GM12874 (cell line): ENCODE measurements around the gene CTAG1B.

Experiments
- TF ChIP-seq, protein P1 (sequence below): IDR thresholded peaks from 2 replicates; pipeline ENCODE4 v1.5.1; 2011; ENCODE audit warnings: low read depth, mild to moderate bottlenecking, control low read depth, low read length, moderate library complexity; ENCODE audit not compliant: insufficient read depth

CTAG1B gene

DNA sequence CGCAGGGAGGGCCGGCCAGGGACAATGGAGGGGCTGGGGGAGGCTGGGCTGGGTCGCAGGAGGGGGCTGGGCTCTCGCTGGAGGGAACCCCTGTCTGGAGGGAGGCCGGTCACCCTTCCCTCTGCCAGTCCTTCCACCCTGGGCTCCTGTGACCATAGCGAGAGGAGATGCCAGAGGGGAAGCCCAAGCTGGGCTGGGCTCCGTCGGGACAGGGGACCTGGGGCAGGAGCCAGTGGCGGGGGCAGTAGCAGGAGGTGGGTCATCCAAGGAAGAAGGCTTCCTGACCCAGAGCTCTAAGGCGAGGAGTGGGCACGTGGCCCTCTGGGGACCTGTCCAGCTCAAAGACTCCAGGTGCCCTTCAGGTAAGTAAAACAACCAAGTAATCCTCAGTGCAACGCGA, 16.9 kb downstream of the CTAG1B start:
- TF ChIP-seq, protein P1, sequence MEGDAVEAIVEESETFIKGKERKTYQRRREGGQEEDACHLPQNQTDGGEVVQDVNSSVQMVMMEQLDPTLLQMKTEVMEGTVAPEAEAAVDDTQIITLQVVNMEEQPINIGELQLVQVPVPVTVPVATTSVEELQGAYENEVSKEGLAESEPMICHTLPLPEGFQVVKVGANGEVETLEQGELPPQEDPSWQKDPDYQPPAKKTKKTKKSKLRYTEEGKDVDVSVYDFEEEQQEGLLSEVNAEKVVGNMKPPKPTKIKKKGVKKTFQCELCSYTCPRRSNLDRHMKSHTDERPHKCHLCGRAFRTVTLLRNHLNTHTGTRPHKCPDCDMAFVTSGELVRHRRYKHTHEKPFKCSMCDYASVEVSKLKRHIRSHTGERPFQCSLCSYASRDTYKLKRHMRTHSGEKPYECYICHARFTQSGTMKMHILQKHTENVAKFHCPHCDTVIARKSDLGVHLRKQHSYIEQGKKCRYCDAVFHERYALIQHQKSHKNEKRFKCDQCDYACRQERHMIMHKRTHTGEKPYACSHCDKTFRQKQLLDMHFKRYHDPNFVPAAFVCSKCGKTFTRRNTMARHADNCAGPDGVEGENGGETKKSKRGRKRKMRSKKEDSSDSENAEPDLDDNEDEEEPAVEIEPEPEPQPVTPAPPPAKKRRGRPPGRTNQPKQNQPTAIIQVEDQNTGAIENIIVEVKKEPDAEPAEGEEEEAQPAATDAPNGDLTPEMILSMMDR: no peak

DNA sequence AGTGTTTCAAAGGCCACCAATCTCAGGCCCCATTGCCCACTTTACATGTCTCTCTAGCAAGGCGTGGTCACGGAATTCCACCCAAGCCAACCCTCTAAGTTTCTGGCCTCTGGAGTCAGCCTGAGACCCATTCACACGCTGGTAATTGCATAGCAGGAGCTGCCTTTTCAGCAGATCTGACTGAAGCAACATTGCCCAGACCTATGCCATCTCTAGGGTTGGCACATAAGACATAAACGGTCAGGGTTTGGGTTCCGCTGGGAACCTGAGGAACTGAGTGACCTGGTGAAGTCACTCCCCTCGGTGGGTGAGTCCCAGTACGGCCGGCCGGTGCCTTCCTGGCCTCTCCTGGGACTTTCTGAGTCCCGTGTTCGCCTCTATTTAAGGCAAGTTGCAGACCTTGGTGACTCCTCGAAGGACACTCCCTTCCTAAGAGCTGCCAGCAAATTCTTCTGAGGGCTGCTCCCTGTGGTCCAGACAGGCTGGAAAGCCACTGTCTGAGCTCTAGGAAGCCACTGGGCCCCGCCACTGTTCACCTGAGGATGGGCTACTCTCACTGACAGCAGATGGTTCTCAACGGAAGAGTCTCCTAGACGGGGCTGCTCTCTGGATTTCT, 18.2 kb downstream of the CTAG1B start:
- TF ChIP-seq, protein P1: no peak

DNA sequence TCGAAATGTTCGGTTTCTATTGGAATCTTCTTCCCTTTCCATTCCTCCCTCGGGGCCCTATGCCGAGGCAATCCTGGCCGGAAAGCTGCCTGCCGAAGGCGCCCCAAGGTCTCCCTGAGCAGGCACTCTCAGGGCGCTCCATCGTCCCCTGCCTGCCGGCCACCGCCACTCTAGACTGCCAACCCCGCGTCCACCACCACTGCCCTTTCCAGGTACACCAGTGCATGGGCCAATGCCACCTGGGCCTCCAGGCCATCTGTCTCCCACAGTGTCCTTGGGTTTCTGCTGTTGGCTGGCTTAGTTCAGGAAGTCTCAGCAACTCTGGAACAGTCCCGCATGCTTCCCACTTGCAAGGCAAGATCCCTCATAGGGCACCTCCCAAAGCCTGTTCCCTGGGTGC, 19.6 kb downstream of the CTAG1B start:
- TF ChIP-seq, protein P1: no peak

DNA sequence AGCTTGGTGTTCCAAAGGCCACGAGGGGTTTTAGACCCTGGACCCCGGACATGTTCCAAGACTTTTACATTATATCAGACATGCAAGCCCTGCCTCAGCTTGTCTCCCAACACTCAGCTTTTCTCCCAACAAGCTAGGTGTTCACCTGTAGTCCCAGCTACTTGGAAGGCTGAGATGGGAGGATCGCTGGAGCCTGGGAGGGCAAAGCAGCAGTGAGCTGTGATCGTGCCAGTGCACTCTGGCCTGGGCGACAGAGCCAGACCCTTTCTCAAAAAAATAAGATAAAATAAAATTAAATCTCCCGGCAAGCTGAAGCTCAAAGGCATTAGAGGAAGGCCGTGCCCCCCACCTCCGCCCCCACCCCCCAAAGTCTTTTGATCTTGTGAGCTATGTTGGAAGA, 20.4 kb downstream of the CTAG1B start:
- TF ChIP-seq, protein P1: no peak

DNA sequence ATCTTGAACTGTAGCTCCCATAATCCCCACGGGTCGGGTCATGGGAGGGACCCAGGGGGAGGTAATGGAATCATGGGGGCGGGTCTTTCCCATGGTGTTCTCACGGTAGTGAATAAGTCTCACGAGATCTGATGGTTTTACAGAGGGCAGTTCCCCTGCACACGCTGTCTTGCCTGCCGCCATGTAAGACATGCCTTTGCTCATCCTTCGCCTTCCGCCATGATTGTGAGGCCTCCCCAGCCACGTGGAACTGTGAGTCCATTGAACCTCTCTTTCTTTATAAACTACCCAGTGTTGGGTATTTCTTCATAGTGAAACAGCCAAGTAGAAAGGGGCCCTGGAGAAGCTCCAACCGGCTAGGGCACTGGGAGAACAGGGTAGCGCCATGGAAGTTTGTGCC, 21.9 kb downstream of the CTAG1B start:
- TF ChIP-seq, protein P1: no peak

DNA sequence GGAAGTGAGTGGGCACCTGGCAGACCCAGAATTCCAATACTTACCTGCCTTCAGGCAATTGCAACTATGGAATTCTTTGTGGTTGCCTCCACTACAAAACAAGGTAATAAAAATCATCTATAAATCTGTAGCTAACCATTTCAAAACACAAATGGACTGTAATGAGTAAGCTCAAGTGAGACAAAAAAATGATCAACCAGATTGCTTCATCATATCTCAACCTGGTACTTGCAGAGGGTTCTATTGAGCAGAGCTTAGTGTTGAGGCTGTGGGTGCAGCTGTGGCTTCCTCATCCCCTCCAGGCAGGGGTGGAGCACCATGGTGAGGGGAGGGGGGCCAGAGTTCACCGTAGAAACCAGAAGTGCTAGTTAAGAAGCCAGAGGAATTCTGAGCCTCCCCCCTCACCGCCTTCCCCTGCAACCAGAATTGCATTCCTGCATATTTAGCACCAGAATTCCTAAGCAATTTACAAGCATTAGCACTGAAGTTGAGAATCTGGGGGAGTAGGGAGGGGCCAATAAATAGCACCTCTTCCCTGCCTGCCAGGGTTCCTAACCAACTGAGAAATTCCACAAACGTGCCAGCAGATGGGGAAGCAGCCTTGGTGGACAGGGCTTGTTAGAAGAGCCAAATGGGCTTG, 22.7 kb downstream of the CTAG1B start:
- TF ChIP-seq, protein P1: no peak

DNA sequence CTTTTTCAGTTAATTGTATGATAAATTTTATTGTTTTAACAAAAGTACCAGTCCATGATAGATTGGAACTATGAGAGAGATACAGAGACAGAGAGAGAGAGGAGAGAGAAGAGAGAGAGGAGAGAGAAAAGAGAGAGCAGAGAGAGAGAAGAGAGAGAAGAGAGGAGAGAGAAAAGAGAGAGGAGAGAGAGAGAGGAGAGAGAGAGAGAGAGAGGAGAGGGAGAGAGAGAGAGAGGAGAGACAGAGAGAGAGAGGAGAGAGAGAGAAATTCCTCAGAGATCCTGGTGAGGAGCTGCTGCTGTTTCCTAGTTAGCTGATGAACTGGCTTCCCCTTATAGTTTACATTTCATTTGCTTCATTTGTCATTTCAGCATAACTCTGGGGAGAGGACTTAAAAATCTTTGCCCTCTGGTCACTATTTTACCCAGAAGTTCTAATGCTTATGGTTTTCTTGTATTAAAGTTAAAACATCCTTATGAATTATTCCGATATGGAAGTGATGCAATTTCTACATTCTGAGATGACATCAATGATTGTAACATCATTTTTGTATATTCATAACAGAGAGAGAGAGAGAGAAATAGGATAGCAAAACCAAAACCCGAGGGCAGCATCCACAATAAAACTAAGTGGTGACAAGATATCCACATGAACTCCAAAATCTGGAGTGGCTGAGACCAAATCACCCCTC, 23.4 kb downstream of the CTAG1B start:
- TF ChIP-seq, protein P1: no peak
